ENCODE data around the gene SLC7A8.

Gene SLC7A8

GRCh38 chr14:23158779-23159178 is 24.7 kb downstream of the SLC7A8 start:
- no peak for DNase-seq (ENCODE audit: low read depth in 3 of 3)

GRCh38 chr14:23154964-23155587 is 28.4 kb downstream of the SLC7A8 start:
- DNase-seq (ENCODE audit: low read depth in 3 of 3) = no peak

GRCh38 chr14:23153851-23154796 is 29.3 kb downstream of the SLC7A8 start:
- no peak for DNase-seq (ENCODE audit: low read depth in 3 of 3)

- no peak for DNase-seq (ENCODE audit: low read depth in 3 of 3)
Measured at GRCh38 chr14:23151342-23151741, 32.1 kb downstream of the SLC7A8 start.

DNA sequence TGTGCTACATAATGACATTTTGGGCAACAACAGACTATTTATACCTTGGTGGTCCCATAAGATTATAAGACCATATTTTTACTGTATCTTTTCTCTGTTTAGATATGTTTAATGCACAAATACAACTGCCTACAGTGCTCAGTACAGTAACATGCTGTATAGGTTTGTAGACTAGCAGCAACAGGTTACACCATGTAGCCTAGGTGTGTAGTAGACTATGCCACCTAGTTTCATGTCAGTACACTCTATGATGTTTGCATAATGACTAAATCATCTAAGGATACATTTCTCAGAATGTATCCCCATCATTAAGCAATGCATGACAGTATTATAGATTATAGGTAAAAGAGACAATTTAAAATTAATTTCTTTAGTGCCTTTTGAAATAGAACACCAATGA is 33.7 kb downstream of the SLC7A8 start:
- DNase-seq (ENCODE audit: low read depth in 3 of 3) = no peak

DNA sequence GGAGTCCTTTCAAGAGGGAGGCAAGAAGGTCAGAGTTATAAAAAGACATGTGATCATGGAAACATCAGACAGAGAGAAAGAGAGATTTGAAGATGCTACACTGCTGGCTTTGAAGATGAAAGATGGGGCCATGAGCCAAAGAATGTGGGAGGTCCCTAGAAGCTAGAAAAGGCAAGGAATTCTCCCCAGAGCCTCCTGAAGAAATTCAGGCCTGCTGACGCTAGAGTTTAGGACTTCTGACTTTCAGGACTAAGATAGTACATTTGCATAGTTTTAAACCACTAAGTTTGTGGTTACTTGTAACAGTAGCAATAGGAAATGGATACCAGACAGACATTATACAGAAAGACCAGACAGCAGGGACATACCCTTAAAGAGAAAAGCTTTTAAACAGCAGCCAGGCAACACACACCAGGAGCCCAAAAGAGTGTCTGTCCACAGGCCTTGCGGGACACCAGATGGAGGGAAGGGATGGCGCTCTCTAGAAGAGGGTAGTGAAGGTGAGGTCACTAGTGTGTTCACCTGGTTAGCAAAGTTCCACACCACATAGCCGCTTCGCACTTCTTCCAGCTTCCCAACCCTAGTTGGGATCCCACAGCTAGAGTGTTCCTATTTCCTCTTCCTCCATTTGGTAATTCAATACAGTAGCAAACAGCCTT is 34.7 kb downstream of the SLC7A8 start:
- no peak for DNase-seq (ENCODE audit: low read depth in 3 of 3)

GRCh38 chr14:23147676-23148075 is 35.8 kb downstream of the SLC7A8 start:
- DNase-seq (ENCODE audit: low read depth in 3 of 3) = no peak

- DNase-seq (ENCODE audit: low read depth in 3 of 3) = no peak
Measured at GRCh38 chr14:23146980-23147379, 36.5 kb downstream of the SLC7A8 start.

DNA sequence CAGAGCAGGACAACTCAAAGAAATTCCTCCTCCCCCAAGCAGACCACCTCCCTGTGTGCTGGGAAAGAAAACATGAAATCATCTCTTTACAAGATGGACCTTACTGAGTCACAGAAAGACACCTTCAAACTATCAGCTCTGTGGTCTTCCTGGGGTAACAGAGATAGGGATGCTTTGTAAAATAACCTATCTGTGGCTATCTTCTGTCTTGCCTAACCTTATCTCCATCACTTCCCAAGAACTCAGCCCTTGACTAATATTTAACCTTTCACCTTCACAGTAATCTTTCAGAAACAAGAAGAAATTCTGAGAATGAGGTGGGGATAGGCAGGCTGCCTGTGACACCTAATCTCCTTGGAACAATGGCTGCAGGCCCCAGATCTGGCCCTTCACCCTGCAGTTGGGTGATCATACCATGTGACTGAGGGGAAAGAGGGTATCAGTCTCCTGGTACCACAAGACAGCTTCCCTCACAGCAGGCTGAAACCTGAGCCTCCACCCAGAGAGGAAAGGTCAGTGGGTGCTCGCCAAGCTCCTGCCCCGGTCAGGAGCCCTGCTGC is 37.0 kb downstream of the SLC7A8 start:
- DNase-seq (ENCODE audit: low read depth in 3 of 3) = no peak

DNA sequence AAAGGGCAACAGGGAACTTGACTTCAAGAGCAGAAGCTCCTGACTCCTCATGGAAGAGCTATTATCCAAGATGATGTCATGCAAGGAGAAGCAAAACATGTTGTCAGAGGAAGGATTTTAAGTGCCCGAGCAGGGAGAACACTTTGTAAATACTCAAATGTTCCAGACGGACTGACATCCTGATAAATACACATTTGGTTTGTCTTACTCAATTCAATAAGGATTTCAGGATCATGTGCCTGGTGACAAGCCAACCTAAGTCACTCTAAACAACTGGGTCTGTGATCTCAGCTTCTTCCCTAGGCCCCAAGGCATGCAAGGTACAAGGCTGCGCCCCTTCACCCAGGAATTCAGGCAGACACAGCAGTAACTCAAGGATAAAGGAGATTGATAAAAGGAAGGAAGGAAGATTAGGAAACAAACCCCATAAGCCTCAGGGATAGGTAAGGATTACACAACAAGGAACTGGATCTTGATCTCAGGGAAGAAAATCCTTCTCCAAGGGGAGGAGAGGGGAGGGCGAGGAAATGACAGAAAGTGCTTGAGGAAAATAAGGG is 37.6 kb downstream of the SLC7A8 start:
- DNase-seq (ENCODE audit: low read depth in 3 of 3) = no peak

GRCh38 chr14:23143911-23144310 is 39.5 kb downstream of the SLC7A8 start:
- no peak for DNase-seq (ENCODE audit: low read depth in 3 of 3)

DNA sequence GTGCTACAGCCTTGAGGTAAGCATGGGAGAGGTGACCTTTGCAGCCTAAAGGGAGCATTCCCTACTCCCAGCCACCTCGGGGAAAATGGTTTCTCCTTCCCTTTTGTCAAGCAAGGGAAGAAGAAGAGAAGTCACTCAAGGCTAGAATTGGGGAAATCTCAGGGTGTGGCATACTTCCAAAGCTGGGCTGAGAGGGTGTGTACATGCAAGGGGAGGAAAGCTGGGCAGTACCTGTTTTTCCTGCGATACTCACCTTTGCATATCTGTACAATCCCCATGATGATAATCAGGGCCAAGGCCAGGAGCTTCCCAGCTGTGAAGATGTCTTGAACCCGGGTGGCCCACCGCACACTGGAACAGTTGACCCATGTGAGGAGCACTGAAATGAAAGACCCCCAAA is 40.6 kb downstream of the SLC7A8 start:
- DNase-seq (ENCODE audit: low read depth in 3 of 3) = no peak

DNA sequence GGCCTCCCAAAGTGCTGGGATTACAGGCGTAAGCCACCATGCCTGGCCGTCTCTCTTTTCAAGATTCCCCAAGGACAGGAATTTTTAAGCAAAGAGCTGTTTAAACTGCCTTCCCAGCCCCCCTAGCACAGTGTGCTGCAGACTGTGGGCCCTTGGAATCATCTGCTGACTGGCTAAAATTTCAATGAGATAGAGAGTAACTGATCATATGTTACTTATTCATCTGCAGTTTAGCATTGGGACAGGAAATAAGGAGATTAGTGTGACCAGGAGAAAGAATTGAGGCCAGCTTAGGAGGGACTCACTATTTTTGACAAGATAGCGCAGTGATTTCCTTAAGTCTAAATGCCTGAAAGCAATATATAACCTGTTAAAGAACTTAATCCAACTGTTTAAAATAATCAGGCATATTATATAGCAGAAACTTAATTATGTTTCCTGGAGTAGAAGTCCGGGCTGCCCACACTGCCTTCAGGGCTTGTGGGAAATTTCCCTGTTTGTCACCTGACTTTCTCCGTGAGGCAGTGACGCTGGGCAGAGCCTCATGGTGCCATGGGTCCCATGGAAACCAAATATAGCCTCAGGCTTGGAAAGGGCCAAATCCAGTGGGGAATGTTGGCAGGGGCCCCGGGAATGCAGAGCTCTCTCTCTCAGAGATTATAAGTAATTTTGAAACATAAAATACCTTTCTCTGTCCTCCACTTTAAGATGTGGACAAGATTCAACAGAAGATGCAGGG is 41.6 kb downstream of the SLC7A8 start:
- no peak for DNase-seq (ENCODE audit: low read depth in 3 of 3)

- DNase-seq (ENCODE audit: low read depth in 3 of 3) = no peak
Measured at GRCh38 chr14:23140371-23140770, 43.1 kb downstream of the SLC7A8 start.

DNA sequence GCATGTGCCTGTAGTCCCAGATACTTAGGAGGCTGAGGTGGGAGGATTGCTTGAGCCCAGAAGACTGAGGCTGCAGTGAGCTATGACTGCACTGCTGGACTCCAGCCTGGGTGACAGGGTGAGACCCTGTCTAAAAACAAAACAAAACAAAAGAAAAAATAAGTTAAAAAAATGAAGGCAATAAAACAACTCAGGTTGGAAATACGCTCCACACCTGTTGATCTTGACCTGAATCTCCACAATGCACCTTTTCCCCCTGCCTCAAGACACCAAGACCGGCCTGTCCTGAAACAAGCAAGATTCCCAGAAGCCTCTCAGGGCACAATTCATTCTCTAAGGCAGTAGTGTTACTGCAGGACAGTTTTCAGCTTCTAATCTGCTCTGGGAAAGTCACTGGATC is 43.6 kb downstream of the SLC7A8 start:
- DNase-seq (ENCODE audit: low read depth in 3 of 3) = no peak

DNA sequence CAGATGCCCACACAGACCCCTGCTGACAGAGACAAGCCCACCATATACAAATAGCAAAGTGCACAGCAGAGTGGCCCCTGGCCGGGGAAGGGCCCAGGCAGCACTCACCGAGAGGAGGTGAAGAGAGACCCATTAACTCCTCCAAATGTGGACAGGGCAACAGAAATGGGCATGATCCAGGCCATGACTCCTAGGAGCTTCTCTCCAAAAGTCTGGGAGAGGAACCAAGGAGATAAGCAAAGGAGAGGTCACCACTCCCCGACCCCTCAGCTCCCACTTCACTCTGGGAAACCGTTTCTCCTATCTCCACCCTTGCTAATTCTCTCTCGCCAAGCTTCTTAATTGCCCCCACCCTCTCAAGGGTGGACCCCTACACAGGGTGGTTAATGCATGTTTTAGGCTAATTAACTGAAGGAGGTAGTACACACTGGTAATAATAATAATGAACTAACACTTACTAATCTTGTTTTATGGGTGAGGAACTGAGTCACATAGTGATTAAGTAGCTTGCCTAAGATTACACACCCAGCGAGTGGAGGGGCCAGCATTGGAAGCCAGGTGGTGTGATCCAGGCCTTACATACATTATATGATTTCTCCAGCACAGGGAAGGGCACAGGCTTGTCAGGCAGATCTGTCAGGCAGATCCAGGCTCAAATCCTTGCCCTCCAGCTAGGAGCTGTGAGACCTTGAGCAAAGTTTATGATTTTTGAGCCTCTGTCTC is 45.5 kb downstream of the SLC7A8 start:
- no peak for DNase-seq (ENCODE audit: low read depth in 3 of 3)

GRCh38 chr14:23137192-23137812 is 46.2 kb downstream of the SLC7A8 start:
- no peak for DNase-seq (ENCODE audit: low read depth in 3 of 3)

DNA sequence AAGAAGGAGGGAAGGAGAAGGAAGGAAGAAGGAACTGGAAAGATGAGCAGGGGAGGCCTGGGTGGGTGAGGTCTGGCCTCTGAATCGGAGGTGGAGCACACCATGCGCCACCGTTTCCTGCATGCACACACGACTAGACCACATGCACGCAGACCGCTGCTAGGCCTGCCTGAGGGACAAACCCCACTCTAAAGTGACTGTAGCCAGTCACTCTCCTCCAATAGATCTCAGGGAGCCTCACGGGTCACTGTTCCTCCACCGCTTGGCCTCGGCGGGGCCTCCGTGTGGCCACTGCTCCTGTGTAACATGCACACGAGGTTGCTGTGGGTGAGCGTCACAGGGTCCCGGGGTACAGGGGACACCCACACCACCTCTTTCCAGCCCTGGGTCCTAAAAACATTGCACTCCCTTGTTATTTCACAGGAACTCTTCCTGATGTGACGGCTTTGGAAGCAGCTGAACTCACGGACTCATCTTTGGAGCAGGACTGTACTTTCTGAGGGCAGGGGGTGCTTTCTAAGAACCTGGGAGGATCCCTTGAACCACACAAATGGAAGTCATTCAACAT is 46.8 kb downstream of the SLC7A8 start:
- no peak for DNase-seq (ENCODE audit: low read depth in 3 of 3)

GRCh38 chr14:23132970-23133369 is 50.5 kb downstream of the SLC7A8 start:
- no peak for DNase-seq (ENCODE audit: low read depth in 3 of 3)

DNA sequence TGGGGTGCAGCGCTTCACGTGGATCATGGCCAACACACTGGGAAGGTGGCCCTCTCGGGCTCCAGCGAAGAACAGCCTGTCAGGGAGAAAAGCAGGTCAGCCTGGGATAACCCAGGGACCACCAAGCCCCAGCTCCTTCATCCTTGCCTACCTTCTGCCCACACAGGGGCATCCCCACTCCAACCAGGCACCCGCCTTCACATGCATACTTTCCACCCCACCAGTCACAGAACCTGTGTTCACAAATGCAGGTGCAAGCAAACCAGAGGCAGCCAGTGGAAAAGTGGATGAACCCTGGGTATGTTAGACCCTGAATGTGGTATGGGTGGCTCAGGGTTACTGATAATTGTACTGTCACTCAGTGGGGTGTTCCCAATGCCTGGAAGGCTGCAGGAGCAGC is 52.0 kb downstream of the SLC7A8 start:
- no peak for DNase-seq (ENCODE audit: low read depth in 3 of 3)
